ENCODE data around the gene SCT. TPM values are rescaled to one million over a fixed set of nuclear protein-coding genes. Genes with fewer than 3 reads are reported as not detected.
A peak's percentile ranks its signal among the peaks of the same experiment; 100 is the strongest.

SCT gene, protein sequence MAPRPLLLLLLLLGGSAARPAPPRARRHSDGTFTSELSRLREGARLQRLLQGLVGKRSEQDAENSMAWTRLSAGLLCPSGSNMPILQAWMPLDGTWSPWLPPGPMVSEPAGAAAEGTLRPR
- total RNA-seq (1 to 10 TPM in 1 of 5 donors, not detected in 4; 3.1 TPM), polyA plus RNA-seq (under 1 TPM in 1 of 3 donors, not detected in 2; 0.95 TPM)
- long read RNA-seq, donor 1, transcript SCT-201 (4 exons, 366 nt), result major isoform, 9 of 9 reads
- long read RNA-seq, donor 1, partial matches to known transcripts, result 0 of 9 reads
- long read RNA-seq, donor 1, other reads (novel, unspliced or antisense), result 0 of 9 reads
- long read RNA-seq, donor 2, transcript SCT-201 (4 exons, 366 nt), result major isoform, 15 of 15 reads
- long read RNA-seq, donor 2, partial matches to known transcripts, result 0 of 15 reads
- long read RNA-seq, donor 2, other reads (novel, unspliced or antisense), result 0 of 15 reads
- long read RNA-seq, donor 3, partial matches to known transcripts, result 0 of 4 reads
- long read RNA-seq, donor 3, other reads (novel, unspliced or antisense), result 0 of 4 reads
- long read RNA-seq, donor 4, partial matches to known transcripts, result 0 of 2 reads
- long read RNA-seq, donor 4, other reads (novel, unspliced or antisense), result 0 of 2 reads
- long read RNA-seq, donor 5, transcript SCT-201 (4 exons, 366 nt), result major isoform, 6 of 6 reads
- long read RNA-seq, donor 5, partial matches to known transcripts, result 0 of 6 reads
- long read RNA-seq, donor 5, other reads (novel, unspliced or antisense), result 0 of 6 reads
- long read RNA-seq, donor 6, transcript SCT-201 (4 exons, 366 nt), result major isoform, 16 of 21 reads
- long read RNA-seq, donor 6, partial matches to known transcripts, result 5 of 21 reads
- long read RNA-seq, donor 6, other reads (novel, unspliced or antisense), result 0 of 21 reads
- long read RNA-seq, donor 7, transcript SCT-201 (4 exons, 366 nt), result major isoform, 5 of 5 reads
- long read RNA-seq, donor 7, partial matches to known transcripts, result 0 of 5 reads
- long read RNA-seq, donor 7, other reads (novel, unspliced or antisense), result 0 of 5 reads
- long read RNA-seq, donor 8, transcript SCT-201 (4 exons, 366 nt), result major isoform, 7 of 7 reads
- long read RNA-seq, donor 8, partial matches to known transcripts, result 0 of 7 reads
- long read RNA-seq, donor 8, other reads (novel, unspliced or antisense), result 0 of 7 reads
- long read RNA-seq, donor 9, transcript SCT-201 (4 exons, 366 nt), result major isoform, 6 of 6 reads
- long read RNA-seq, donor 9, partial matches to known transcripts, result 0 of 6 reads
- long read RNA-seq, donor 9, other reads (novel, unspliced or antisense), result 0 of 6 reads
- long read RNA-seq, donor 10, transcript SCT-201 (4 exons, 366 nt), result major isoform, 16 of 16 reads
- long read RNA-seq, donor 10, partial matches to known transcripts, result 0 of 16 reads
- long read RNA-seq, donor 10, other reads (novel, unspliced or antisense), result 0 of 16 reads

GRCh38 chr11:626475-627307, at the start of gene SCT:
Gene SCT (minus strand): TSS chr11:627181. CDS start chr11:627143, 38 bp downstream.
- intact Hi-C loops (cut with DNase I; ENCODE audit: low total_unique reads), result no loop called here
- H3K4me3 ChIP-seq, result no peak within 1 kb of the TSS
- WGBS, 5 donors, result 11 to 59% (median 13%) methylated on average over 8 to 63 of the region's 72 CpGs

GRCh38 chr11:674406-674805, 47.4 kb upstream of the SCT start:
- Histone ChIP-seq H3K4me1 (no peaks in the 10 kb centered on the region), H3K9me3 (no peaks in the 10 kb centered on the region), H3K4me3 (no peak overlapping the region), H3K27me3 (no peaks in the 10 kb centered on the region), H3K27ac (no peak overlapping the region), H3K36me3 (peaks cover 20 to 89% (median 81%) of the 10 kb centered on the region in 4 donors)
- intact Hi-C loops (cut with DNase I; ENCODE audit: low total_unique reads), result no loop called here
- WGBS, 5 donors, result 88 to 94% (median 94%) methylated on average over 17 of the region's 17 CpGs
- TF ChIP-seq POLR2A (IDR thresholded peaks at IDR 0.05) (no peak), CTCF (IDR thresholded peaks at IDR 0.05) (no peak), POLR2AphosphoS5 (IDR thresholded peaks at IDR 0.05) (no peak), EP300 (IDR thresholded peaks at IDR 0.05) (no peak)
- DNase-seq, result no peak

More at GRCh38 chr11:626475-627307, at the start of gene SCT:
- Histone ChIP-seq H3K4me1 (peaks cover 27 to 47% (median 35%) of the 10 kb centered on the region in 4 donors), H3K27me3 (peaks cover 0 to 45% (median 29%) of the 10 kb centered on the region in 3 donors), H3K27ac (peak within 1 kb of the TSS in 1 of 5 donors; percentile 70), H3K9me3 (no peaks in the 10 kb centered on the region), H3K36me3 (peaks cover 0 to 18% (median 3%) of the 10 kb centered on the region in 4 donors)
- peak in 1 of 2 donors; percentile 48 for DNase-seq
- no peak for TF ChIP-seq CTCF (IDR thresholded peaks at IDR 0.05)
- TF ChIP-seq POLR2AphosphoS5 (IDR thresholded peaks at IDR 0.05), result no peak
- TF ChIP-seq EP300 (IDR thresholded peaks at IDR 0.05), result no peak
- no peak for TF ChIP-seq POLR2A (IDR thresholded peaks at IDR 0.05)

DNA sequence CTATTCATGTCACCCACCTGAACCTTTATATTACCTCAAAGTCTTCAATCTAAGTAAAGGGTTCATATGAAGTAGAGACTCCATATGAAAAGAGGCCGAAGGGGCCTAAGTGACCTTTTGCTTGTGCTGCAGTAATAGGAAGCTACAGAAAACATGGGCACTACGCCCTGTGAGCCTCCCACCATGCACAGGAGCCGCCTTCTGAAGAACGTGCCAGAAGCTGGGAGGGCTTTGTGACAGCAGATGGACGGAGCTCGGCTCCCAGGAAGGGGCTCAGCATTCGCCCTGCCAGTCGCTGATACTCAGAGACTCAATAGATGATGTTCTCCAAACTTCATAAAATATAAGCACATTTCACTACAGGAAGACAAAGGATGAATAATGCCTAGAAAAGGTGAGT, 46.9 kb upstream of the SCT start:
- no peak for TF ChIP-seq POLR2A (IDR thresholded peaks at IDR 0.05)
- no peak for TF ChIP-seq EP300 (IDR thresholded peaks at IDR 0.05)
- no peak for TF ChIP-seq POLR2AphosphoS5 (IDR thresholded peaks at IDR 0.05)
- TF ChIP-seq CTCF (IDR thresholded peaks at IDR 0.05), result no peak
- 92 to 95% (median 94%) methylated on average over 8 of the region's 8 CpGs for WGBS, 5 donors
- intact Hi-C loops (cut with DNase I; ENCODE audit: low total_unique reads), result no loop called here
- Histone ChIP-seq H3K36me3 (peaks cover 20 to 83% (median 76%) of the 10 kb centered on the region in 4 donors), H3K4me3 (no peak overlapping the region), H3K27me3 (no peaks in the 10 kb centered on the region), H3K4me1 (no peaks in the 10 kb centered on the region), H3K27ac (no peak overlapping the region), H3K9me3 (no peaks in the 10 kb centered on the region)
- no peak for DNase-seq

All from stomach (tissue), 19 donors.